SK-N-MC (cell line): ENCODE measurements around the gene NEK6.

Experiments
- DNase-seq: peaks from one replicate; pipeline ENCODE4 v3.0.0-alpha.2; 2011; ENCODE audit warnings: low read depth, low spot score
- H3K27ac ChIP-seq: fragments of 200-600 bp; sonication (generic); 2 replicates; pipeline ENCODE4 v1.5.1; 2016; ENCODE audit warnings: mixed run types
- H3K36me3 ChIP-seq: fragments of 200-600 bp; sonication (generic); 2 replicates; pipeline ENCODE4 v1.6.1; 2017; ENCODE audit warnings: antibody characterized with exemption, low read length, mixed read lengths; ENCODE audit not compliant: insufficient read depth
- H3K4me3 ChIP-seq: fragments of 200-600 bp; sonication (generic); 2 replicates; pipeline ENCODE4 v1.5.1; 2016
- H3K9ac ChIP-seq: fragments of 200-600 bp; sonication (generic); 2 replicates; pipeline ENCODE4 v1.8.0; 2017; ENCODE audit warnings: mixed run types, mixed read lengths; ENCODE audit not compliant: insufficient read length
- H3K9me3 ChIP-seq: fragments of 200-600 bp; sonication (generic); 2 replicates; pipeline ENCODE4 v1.6.1; 2017; ENCODE audit warnings: low read depth, mild to moderate bottlenecking, antibody characterized with exemption, low read length, moderate library complexity, mixed read lengths
- EZH2 ChIP-seq: fragments of 200-600 bp; sonication (generic); IDR thresholded peaks from one replicate; pipeline ENCODE4 v1.6.1; 2017; ENCODE audit warnings: antibody characterized with exemption
- FOXP2 ChIP-seq: optimal IDR thresholded peaks from 2 replicates; pipeline ENCODE3; 2011; ENCODE audit warnings: mild to moderate bottlenecking, moderate library complexity; ENCODE audit not compliant: insufficient read depth; ENCODE audit errors: extremely low read length, control extremely low read depth
- POLR2AphosphoS5 ChIP-seq: IDR thresholded peaks from 2 replicates; pipeline ENCODE4 v1.6.1; 2012; ENCODE audit warnings: mild to moderate bottlenecking, low read depth, low read length, borderline replicate concordance

Gene NEK6

GRCh38 chr9:124369231-124369797 lies 111.6 kb downstream of the NEK6 start:
- Histone ChIP-seq H3K4me3 (no peak overlapping the region), H3K36me3 (peaks cover 9% of the 10 kb centered on the region), H3K9ac (no peak overlapping the region), H3K9me3 (peaks cover 4% of the 10 kb centered on the region), H3K27ac (no peak overlapping the region)
- no peak for TF ChIP-seq FOXP2
- TF ChIP-seq POLR2AphosphoS5: no peak
- no peak for TF ChIP-seq EZH2
- DNase-seq: no peak

- H3K9me3 ChIP-seq: peaks cover 4% of the 10 kb centered on the region
- no peak overlapping the region for H3K9ac ChIP-seq
- H3K27ac ChIP-seq: no peak overlapping the region
- DNase-seq: peak; percentile 18
- peaks cover 25% of the 10 kb centered on the region for H3K36me3 ChIP-seq
- H3K4me3 ChIP-seq: no peak overlapping the region
- no peak for TF ChIP-seq FOXP2
- TF ChIP-seq POLR2AphosphoS5: no peak
- TF ChIP-seq EZH2: no peak
Measured at GRCh38 chr9:124370896-124371582, 113.3 kb downstream of the NEK6 start.

GRCh38 chr9:124372038-124372437 lies 114.3 kb downstream of the NEK6 start:
- H3K27ac ChIP-seq: no peak overlapping the region
- no peak for DNase-seq
- no peak for TF ChIP-seq POLR2AphosphoS5
- TF ChIP-seq EZH2: no peak
- TF ChIP-seq FOXP2: no peak
- H3K9ac ChIP-seq: no peak overlapping the region
- no peak overlapping the region for H3K4me3 ChIP-seq
- peaks cover 4% of the 10 kb centered on the region for H3K9me3 ChIP-seq
- peaks cover 35% of the 10 kb centered on the region for H3K36me3 ChIP-seq

- peaks cover 45% of the 10 kb centered on the region for H3K36me3 ChIP-seq
- peaks cover 4% of the 10 kb centered on the region for H3K9me3 ChIP-seq
- no peak for DNase-seq
- H3K4me3 ChIP-seq: no peak overlapping the region
- H3K27ac ChIP-seq: no peak overlapping the region
- H3K9ac ChIP-seq: no peak overlapping the region
- TF ChIP-seq EZH2: no peak
- TF ChIP-seq POLR2AphosphoS5: no peak
- TF ChIP-seq FOXP2: no peak
Measured at GRCh38 chr9:124373386-124373785, 115.6 kb downstream of the NEK6 start.

GRCh38 chr9:124373851-124374250 lies 116.1 kb downstream of the NEK6 start:
- no peak overlapping the region for H3K9ac ChIP-seq

GRCh38 chr9:124375726-124376125 lies 118.0 kb downstream of the NEK6 start:
- peaks cover 64% of the 10 kb centered on the region for H3K36me3 ChIP-seq
- no peak for TF ChIP-seq FOXP2
- no peak for TF ChIP-seq POLR2AphosphoS5
- no peak for TF ChIP-seq EZH2
- no peak overlapping the region for H3K27ac ChIP-seq
- H3K9ac ChIP-seq: no peak overlapping the region
- peaks cover 4% of the 10 kb centered on the region for H3K9me3 ChIP-seq
- H3K4me3 ChIP-seq: no peak overlapping the region
- DNase-seq: no peak

More at GRCh38 chr9:124373851-124374250, 116.1 kb downstream of the NEK6 start:
- DNase-seq: no peak
- no peak for TF ChIP-seq POLR2AphosphoS5
- no peak for TF ChIP-seq FOXP2
- no peak for TF ChIP-seq EZH2
- H3K36me3 ChIP-seq: peaks cover 47% of the 10 kb centered on the region
- H3K9me3 ChIP-seq: peaks cover 4% of the 10 kb centered on the region
- H3K4me3 ChIP-seq: no peak overlapping the region
- no peak overlapping the region for H3K27ac ChIP-seq

GRCh38 chr9:124376329-124376728 lies 118.6 kb downstream of the NEK6 start:
- Histone ChIP-seq H3K4me3 (no peak overlapping the region), H3K27ac (no peak overlapping the region), H3K9me3 (peaks cover 4% of the 10 kb centered on the region), H3K36me3 (peaks cover 68% of the 10 kb centered on the region), H3K9ac (no peak overlapping the region)
- TF ChIP-seq FOXP2 (no peak), POLR2AphosphoS5 (no peak), EZH2 (no peak)
- DNase-seq: no peak

GRCh38 chr9:124377551-124378406 lies 120.0 kb downstream of the NEK6 start:
- H3K27ac ChIP-seq: no peak overlapping the region
- no peak for TF ChIP-seq POLR2AphosphoS5
- TF ChIP-seq FOXP2: no peak
- no peak for TF ChIP-seq EZH2
- no peak for DNase-seq
- H3K4me3 ChIP-seq: no peak overlapping the region
- peaks cover 77% of the 10 kb centered on the region for H3K36me3 ChIP-seq
- H3K9ac ChIP-seq: no peak overlapping the region
- peaks cover 4% of the 10 kb centered on the region for H3K9me3 ChIP-seq

GRCh38 chr9:124381170-124381945 lies 123.6 kb downstream of the NEK6 start:
- H3K36me3 ChIP-seq: peaks cover 70% of the 10 kb centered on the region
- no peak overlapping the region for H3K4me3 ChIP-seq
- no peak overlapping the region for H3K27ac ChIP-seq
- no peak overlapping the region for H3K9ac ChIP-seq
- no peaks in the 10 kb centered on the region for H3K9me3 ChIP-seq
- no peak for DNase-seq
- TF ChIP-seq POLR2AphosphoS5: no peak
